Stimulated activated CD8-positive, alpha-beta memory T cell treated with anti-CD3 and anti-CD28 coated beads, Interleukin-12 subunit alpha, Interleukin-12 subunit beta, amount 100 ng/mL, for 24 hours (primary cell): Measurements from ENCODE around the gene KCNJ11.
"Not testable (repeated sequence)": the region's sequence is repeated elsewhere in the genome, so short reads cannot be mapped to it uniquely, and the experiment has no call there.

Experiments
- DNase-seq: peaks from one replicate; pipeline ENCODE4 v3.0.0-alpha.2; 2020; ENCODE audit errors: extremely low read depth

Gene KCNJ11

GRCh38 chr11:17388609-17389210 lies at the start of gene KCNJ11:
Gene KCNJ11 (minus strand): TSS chr11:17388659. CDS start chr11:17388091, 568 bp downstream.
- no peak for DNase-seq

- no peak for DNase-seq
Measured at GRCh38 chr11:17437366-17437765, 48.9 kb upstream of the KCNJ11 start.

- no peak for DNase-seq
Measured at GRCh38 chr11:17434108-17434507, 45.6 kb upstream of the KCNJ11 start.

GRCh38 chr11:17432002-17432401 lies 43.5 kb upstream of the KCNJ11 start:
- no peak for DNase-seq

GRCh38 chr11:17431139-17431538 lies 42.7 kb upstream of the KCNJ11 start:
- no peak for DNase-seq

- no peak for DNase-seq
Measured at GRCh38 chr11:17430616-17431015, 42.2 kb upstream of the KCNJ11 start.

GRCh38 chr11:17428925-17429324 lies 40.5 kb upstream of the KCNJ11 start:
- DNase-seq = no peak

- DNase-seq = no peak
Measured at GRCh38 chr11:17428261-17428660, 39.8 kb upstream of the KCNJ11 start.

GRCh38 chr11:17426233-17426632 lies 37.8 kb upstream of the KCNJ11 start:
- not testable (repeated sequence) for DNase-seq

- DNase-seq = no peak
Measured at GRCh38 chr11:17423533-17424310, 35.3 kb upstream of the KCNJ11 start.

GRCh38 chr11:17421781-17422180 lies 33.3 kb upstream of the KCNJ11 start:
- DNase-seq = no peak

GRCh38 chr11:17418444-17419081 lies 30.1 kb upstream of the KCNJ11 start:
- DNase-seq = no peak

- DNase-seq = no peak
Measured at GRCh38 chr11:17416492-17416891, 28.0 kb upstream of the KCNJ11 start.

GRCh38 chr11:17415523-17416104 lies 27.2 kb upstream of the KCNJ11 start:
- DNase-seq = no peak

GRCh38 chr11:17414992-17415391 lies 26.5 kb upstream of the KCNJ11 start:
- DNase-seq = no peak

GRCh38 chr11:17414317-17414737 lies 25.9 kb upstream of the KCNJ11 start:
- no peak for DNase-seq

GRCh38 chr11:17413414-17414316 lies 25.2 kb upstream of the KCNJ11 start:
- DNase-seq = no peak

- DNase-seq = no peak
Measured at GRCh38 chr11:17412488-17413180, 24.2 kb upstream of the KCNJ11 start.

- no peak for DNase-seq
Measured at GRCh38 chr11:17411418-17411817, 23.0 kb upstream of the KCNJ11 start.

- DNase-seq = no peak
Measured at GRCh38 chr11:17410606-17411379, 22.3 kb upstream of the KCNJ11 start.
